ENCODE data around the gene ADM2.
"Not testable (repeated sequence)": the region's sequence is repeated elsewhere in the genome, so short reads cannot be mapped to it uniquely, and the experiment has no call there.

ADM2 gene

GRCh38 chr22:50516891-50517290, 35.5 kb downstream of the ADM2 start:
- no peak overlapping the region for H3K4me3 ChIP-seq (ENCODE audit: control insufficient read depth, low read depth, low read length)
- no peak for DNase-seq (ENCODE audit: low read depth)
- TF ChIP-seq, protein P1, sequence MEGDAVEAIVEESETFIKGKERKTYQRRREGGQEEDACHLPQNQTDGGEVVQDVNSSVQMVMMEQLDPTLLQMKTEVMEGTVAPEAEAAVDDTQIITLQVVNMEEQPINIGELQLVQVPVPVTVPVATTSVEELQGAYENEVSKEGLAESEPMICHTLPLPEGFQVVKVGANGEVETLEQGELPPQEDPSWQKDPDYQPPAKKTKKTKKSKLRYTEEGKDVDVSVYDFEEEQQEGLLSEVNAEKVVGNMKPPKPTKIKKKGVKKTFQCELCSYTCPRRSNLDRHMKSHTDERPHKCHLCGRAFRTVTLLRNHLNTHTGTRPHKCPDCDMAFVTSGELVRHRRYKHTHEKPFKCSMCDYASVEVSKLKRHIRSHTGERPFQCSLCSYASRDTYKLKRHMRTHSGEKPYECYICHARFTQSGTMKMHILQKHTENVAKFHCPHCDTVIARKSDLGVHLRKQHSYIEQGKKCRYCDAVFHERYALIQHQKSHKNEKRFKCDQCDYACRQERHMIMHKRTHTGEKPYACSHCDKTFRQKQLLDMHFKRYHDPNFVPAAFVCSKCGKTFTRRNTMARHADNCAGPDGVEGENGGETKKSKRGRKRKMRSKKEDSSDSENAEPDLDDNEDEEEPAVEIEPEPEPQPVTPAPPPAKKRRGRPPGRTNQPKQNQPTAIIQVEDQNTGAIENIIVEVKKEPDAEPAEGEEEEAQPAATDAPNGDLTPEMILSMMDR (IDR thresholded peaks at IDR 0.05; ENCODE audit: control insufficient read depth, insufficient read depth, low read depth, low read length, missing control alignments): no peak

GRCh38 chr22:50517495-50518260, 36.3 kb downstream of the ADM2 start:
- no peak overlapping the region for H3K4me3 ChIP-seq (ENCODE audit: control insufficient read depth, low read depth, low read length)
- no peak for DNase-seq (ENCODE audit: low read depth)
- TF ChIP-seq, protein P1 (IDR thresholded peaks at IDR 0.05; ENCODE audit: control insufficient read depth, insufficient read depth, low read depth, low read length, missing control alignments): no peak

DNA sequence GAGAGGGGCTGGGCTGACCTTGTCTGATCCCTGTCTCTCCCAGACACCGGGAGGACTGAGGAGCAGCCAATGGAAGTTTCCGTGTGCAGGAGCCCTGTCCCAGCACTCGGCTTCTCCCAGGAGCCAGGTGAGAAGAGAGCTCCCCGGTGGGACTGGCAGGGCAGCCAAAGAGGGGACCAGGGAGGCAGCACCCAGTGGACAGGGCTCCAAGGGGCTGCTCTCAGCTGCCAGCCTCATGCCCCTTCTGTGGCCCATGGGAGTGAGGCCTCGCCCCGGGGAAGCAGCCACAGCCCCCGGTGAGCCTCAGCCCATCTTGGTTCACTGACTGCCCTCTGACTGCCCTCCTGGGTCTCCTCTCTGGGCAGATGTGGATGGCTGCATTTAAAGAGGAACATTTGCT, 37.3 kb downstream of the ADM2 start:
- H3K4me3 ChIP-seq (ENCODE audit: control insufficient read depth, low read depth, low read length): no peak overlapping the region
- TF ChIP-seq, protein P1 (IDR thresholded peaks at IDR 0.05; ENCODE audit: control insufficient read depth, insufficient read depth, low read depth, low read length, missing control alignments): no peak
- DNase-seq (ENCODE audit: low read depth): no peak

DNA sequence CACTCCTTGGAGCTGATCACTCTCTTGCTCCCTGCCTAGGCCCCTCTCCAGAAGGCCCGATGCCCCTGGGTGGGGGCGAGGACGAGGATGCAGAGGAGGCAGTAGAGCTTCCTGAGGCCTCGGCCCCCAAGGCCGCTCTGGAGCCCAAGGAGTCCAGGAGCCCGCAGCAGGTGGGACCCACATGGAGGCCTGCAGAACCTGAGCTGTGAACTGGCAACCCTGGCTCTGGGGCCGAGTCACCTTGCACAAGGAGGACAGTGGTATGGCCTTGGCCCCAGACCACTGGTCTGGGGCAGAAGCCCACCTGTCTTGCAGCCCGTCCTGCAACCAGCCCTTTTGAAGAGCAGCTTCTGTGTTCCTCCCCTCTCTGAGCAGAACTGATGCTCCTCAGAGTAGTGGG, 37.8 kb downstream of the ADM2 start:
- TF ChIP-seq, protein P1 (IDR thresholded peaks at IDR 0.05; ENCODE audit: control insufficient read depth, insufficient read depth, low read depth, low read length, missing control alignments): no peak
- no peak overlapping the region for H3K4me3 ChIP-seq (ENCODE audit: control insufficient read depth, low read depth, low read length)
- no peak for DNase-seq (ENCODE audit: low read depth)

DNA sequence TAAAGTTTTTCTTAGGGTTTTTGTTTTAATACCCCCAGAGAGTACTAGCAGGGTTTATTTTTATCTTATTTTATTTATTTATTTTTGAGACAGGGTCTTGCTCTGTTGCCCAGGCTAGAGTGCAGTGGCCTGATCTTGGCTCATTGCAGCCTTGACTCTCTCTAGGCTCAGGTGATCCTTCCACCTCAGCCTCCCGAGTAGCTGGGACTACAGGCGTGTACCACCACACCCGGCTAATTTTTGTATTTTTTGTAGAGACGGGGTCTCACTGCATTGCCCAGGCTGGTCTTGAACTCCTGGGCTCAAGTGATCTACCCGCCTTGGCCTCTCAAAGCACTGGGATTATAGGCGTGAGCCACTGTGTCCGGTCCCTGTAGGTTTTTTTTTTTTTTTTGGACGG, 38.8 kb downstream of the ADM2 start:
- DNase-seq (ENCODE audit: low read depth); H3K4me3 ChIP-seq (ENCODE audit: control insufficient read depth, low read depth, low read length): not testable (repeated sequence)

DNA sequence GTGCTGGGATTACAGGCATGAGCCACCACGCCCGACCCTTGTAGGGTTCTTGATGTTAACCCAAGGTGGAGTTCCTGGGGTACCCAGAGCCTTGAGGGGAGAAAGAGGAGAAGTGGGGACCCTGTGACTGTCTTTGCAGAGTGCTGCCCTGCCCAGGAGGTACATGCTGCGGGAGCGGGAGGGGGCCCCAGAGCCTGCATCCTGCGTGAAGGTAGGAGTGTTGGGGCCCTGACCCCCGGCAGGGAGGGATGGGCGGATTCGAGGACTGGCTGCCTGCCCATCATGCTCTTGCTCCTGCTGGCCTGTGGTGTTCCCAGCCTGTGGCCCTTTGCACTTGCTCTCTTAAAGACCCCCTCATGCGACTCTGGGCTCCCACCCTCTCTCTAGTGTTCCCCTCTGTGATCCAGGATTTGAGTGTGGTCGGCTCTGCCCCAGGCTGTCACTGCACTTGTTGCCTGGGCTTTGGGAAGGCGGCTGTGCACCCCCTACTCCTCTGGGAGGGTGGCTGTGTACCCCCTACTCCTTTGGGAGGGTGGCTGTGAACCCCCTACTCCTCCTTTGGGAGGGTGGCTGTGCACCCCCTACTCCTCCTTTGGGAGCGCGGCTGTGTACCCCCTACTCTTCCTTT, 39.6 kb downstream of the ADM2 start:
- no peak for DNase-seq (ENCODE audit: low read depth)
- no peak overlapping the region for H3K4me3 ChIP-seq (ENCODE audit: control insufficient read depth, low read depth, low read length)
- TF ChIP-seq, protein P1 (IDR thresholded peaks at IDR 0.05; ENCODE audit: control insufficient read depth, insufficient read depth, low read depth, low read length, missing control alignments): no peak

- no peak overlapping the region for H3K4me3 ChIP-seq (ENCODE audit: control insufficient read depth, low read depth, low read length)
- DNase-seq (ENCODE audit: low read depth): no peak
- TF ChIP-seq, protein P1 (IDR thresholded peaks at IDR 0.05; ENCODE audit: control insufficient read depth, insufficient read depth, low read depth, low read length, missing control alignments): no peak
Measured at GRCh38 chr22:50521710-50522109, 40.4 kb downstream of the ADM2 start.
